ENCODE results near the gene GPC5.
"Not testable (repeated sequence)": the region's sequence is repeated elsewhere in the genome, so short reads cannot be mapped to it uniquely, and the experiment has no call there.

Gene GPC5

DNA sequence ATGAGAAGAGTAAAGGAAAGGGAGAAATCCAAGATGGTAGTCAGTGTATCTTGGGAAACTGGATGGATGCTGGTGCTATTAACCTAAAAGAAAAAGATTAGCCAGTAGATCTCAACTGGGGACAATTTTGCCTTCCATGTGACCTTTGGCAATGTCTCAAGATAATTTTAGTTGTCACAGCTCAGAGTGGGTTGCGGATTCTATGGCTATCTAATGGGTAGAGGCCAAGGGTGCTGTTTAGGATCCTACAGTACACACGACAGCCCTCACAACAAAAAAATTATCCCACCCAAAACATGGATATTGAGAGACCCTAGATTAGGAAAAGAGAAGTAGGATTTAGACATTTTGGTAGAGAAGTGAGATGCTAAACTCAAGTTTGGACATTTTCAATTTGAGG is 258.9 kb downstream of the GPC5 start:
- DNase-seq (ENCODE audit: low read depth) = no peak

DNA sequence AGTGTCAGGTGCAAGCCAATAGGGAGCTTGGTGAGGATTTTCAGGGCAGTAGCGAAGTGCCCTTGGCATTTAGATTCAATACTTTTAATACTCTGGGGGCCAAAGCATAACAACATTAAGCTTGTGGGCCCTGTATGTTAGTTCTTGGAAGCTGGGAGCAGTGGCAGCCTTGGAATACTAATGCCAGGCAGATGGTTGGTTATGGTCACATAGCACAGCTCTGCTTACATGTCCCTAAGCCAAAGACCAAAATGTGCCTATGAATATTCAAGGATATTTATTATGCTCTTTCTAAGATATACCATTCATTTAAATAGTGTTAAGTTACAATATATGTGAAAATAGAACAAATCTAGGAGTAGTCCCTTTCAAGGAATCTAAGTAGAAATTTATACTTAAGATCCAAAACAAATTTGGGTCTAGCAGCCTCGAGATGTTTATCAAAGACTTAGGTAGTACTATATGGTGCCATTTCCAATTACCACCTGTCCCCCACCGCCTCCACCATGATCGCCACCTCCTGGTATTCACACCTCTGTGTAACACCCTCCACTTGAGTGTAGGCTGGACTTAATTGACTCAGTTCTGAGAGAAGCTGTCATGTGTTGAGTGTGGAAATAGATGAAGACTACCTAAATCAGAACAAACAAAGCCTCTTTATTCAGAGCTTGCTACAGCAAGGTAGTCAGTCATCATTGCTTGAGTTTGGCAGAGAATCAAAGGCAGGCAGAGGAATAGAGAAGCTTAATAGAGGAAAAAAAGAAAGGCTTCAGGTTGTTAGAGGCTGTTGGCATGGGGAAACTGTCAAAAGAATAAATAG is 261.0 kb downstream of the GPC5 start:
- DNase-seq (ENCODE audit: low read depth) = no peak

DNA sequence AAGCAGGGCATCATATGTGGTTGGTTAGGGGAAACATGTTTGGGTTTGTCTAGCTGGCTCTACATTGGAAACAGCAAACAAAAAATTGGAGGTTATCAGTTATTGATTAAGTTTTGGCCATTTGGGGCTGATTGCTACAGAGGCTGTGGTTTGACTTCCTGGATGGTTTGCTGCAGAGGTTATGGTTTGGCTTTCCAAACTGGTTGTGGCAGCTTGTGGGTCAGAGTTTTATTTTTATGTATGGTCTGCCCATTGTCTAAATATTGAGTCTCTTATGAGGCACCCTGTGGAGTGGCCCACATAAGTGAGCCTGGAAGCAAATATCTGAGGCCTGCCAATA is 261.6 kb downstream of the GPC5 start:
- no peak for DNase-seq (ENCODE audit: low read depth)

DNA sequence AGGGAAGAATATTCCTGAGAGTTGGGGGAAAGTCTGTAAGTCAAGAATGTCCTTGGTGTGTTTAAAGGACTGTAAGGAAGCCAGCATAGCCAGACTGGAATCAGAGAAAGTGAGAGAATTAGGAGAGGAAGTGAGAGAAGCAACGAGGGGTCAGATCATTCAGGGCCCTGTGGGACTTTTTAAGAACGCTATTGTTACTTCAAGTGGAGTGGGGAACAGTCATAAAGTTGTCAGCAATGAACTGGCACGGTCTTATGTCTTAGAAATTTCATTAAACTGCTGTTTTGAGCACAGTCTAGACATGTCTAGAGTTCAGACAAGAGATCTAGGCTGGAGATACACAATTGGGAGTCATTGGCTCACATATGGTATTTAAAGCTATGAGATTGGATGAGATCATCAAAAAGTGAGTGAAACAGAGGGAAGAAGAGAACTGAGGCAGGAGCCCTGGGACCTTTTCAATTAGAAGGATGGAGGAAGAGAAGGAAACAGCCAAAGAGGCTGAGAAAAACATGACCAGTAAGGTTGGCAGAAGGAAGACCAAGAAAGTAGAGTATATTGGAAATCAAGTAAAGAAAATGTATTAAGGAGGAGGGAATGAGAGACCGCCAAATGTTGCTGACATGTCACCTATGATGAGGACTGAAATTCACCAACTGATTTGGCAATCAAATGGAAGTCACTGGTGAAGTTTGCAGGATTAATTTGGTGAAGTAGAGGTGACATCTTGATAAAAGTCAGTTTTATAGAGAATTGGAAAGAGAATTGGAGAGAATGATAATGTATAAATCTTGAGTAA is 263.5 kb downstream of the GPC5 start:
- no peak for DNase-seq (ENCODE audit: low read depth)

DNA sequence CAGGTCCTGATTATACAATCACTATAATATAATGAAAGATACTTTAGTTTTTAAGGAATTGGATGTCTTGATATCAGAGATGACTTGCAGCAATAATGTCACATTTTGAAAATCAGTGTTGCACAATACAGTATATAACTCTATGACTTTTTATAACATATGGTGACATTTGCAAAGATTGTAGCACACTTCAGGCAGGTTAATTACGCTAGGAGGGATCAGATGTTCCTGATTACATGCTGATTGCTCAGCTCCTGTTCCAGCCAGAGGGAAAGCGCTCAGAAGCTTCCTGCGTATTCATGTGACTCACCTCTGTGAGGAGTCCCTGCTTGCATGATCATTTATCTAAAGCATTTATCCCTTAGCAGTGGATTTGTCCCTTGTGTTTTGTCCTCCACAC is 265.6 kb downstream of the GPC5 start:
- DNase-seq (ENCODE audit: low read depth) = no peak

DNA sequence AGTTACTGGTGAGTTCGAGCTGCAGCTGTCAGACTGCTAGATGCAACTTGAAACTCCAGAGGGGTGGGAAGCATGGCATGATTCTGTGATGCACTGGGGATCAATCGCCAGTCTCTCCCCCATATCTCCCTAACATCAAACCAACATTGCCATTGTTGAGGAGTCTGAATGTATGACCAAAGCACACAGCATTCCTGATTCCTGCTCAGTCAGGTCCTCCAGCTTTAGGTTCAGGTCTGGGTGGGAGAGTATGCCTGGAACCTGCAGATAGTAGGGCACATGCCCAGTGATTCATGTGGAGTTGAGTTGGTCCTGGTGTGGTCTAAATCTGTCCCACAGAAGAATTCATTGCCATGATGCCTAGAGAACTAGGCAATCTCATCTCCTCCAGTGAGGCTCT is 269.1 kb downstream of the GPC5 start:
- no peak for DNase-seq (ENCODE audit: low read depth)

DNA sequence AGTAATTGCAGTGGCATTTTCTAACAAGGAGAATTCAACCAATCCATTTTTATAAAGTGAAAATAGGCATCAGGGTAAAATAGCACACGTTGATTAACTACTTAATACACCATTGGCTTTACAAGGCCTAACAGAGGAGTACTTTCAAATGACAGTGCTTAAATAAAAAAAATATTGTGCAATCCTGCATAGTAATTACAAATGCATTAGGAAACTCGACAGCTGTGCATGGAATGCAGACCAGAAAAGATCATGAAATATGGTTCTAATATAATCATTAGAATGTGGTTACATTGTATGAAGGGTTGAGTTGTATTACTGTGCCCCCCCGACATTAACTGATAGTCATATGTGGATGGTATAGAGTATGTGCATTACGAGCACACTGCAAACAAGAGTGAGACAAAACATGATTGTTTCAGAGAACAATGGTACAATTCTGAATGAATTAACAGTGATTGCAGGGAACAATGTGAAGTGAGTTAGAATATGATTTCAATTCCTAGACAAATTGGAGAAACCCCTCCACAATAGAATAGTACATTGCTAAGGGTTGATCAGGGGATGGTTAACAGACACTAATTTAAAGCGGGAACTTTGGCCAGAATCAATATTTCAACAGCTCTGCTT is 270.6 kb downstream of the GPC5 start:
- no peak for DNase-seq (ENCODE audit: low read depth)

DNA sequence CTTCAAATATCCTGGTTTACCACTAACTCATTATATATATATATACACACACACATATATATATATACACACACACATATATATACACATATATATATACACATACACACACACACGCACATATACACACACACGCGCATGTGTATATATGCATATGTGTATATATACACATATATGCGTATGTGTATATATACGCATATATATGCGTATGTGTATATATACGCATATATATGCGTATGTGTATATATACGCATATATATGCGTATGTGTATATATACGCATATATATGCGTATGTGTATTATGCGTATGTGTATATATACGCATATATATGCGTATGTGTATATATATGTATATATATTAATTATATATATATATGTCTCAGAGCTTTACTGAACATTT is 275.9 kb downstream of the GPC5 start:
- DNase-seq (ENCODE audit: low read depth) = not testable (repeated sequence)

DNA sequence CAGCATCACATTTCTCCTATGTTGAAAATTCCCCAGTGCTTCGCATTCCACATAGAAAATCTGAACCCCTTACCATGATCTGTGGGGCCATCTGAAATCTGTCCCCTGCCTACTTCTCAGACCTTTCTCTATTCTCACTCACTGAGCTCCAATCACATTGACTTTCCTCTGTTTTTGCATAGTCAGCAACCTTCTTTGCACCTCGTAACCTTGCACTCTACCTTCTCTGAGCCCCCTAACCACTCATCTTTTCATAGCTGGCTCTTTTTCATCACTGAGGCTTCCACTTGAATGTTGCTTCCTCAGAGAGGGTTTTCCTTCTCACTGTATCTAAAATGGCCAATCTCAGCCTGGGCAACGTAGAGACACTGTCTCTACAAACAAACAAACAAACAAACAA is 286.3 kb downstream of the GPC5 start:
- DNase-seq (ENCODE audit: low read depth) = no peak

DNA sequence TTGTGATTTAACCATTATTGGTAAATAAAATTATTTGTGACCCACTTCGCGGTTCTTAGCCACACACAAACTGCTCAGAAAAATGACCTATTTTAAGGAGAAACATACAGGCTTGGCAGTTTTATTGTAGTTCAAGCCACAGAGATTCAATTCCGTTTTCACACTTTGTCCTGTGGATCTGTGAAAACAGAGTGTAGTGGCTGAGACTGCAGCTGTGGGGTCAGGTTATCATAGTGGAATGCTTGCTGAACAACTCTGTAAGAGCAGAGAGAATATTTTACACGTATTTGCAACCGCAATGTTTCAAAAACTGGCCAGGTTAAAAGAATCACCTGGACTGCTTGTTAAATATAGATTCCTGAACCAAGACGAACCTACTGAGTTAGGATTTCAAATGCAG is 292.5 kb downstream of the GPC5 start:
- DNase-seq (ENCODE audit: low read depth) = no peak

DNA sequence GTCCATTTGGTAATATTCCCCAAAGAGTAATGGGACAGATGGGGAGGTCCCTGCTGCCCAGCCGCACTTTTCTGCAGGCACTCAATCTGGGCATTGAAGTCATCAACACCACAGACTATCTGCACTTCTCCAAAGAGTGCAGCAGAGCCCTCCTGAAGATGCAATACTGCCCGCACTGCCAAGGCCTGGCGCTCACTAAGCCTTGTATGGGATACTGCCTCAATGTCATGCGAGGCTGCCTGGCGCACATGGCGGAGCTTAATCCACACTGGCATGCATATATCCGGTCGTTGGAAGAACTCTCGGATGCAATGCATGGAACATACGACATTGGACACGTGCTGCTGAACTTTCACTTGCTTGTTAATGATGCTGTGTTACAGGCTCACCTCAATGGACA is 295.0 kb downstream of the GPC5 start:
- DNase-seq (ENCODE audit: low read depth) = no peak

DNA sequence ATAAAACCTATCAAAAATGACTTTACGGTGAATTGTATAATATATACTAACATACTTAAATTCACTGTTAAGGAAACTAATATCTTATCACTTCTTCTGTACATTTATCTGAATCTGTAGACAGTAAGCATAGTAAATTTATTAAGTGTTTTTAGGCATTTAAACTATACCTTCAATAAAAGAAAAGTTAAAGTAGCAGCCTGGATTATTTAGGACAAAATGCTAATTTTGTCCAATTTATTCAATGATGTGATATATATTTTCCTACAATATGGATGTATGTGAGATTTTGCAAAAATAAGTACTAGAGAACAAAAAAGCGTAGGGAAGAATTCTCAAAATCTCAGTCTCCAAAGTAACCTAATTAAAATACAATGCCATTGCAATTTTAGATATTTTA is 299.9 kb downstream of the GPC5 start:
- DNase-seq (ENCODE audit: low read depth) = no peak

DNA sequence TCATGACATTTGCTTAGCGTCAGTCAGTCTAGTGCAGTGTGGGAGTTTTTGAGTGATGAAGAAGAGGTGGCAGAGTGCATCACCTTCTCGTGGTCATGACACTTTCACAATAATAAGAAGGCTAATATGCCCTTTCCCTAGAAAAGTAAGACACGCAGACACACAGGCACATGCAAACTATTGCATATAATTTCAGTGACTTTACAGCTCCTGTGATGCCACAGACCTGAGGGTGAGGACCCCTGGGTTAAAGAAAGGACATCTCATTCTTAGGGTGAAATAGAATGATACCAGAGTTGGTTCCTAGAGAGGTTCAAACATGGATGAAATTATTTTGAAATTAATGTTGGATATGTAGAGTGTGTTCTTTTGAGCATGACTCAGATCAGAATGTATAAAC is 300.3 kb downstream of the GPC5 start:
- no peak for DNase-seq (ENCODE audit: low read depth)

DNA sequence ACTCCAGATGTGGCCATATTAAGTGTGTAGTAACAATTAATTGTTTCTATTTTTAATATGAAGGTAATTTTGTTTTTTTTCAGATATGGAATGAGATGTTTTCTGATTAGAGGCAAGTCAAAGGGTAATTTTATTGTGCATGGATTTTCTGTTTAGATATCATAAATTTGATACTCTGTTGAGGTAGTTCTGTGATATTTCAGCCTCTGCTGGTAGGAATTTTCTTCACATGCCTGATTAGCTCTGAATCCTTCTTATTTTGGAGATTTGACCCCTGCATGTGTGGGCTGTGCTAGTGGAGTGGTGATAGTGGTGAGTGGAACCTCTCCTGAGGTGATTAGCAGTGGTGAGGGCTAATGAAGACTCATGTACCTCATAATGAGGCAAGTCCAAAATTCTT is 301.4 kb downstream of the GPC5 start:
- no peak for DNase-seq (ENCODE audit: low read depth)

DNA sequence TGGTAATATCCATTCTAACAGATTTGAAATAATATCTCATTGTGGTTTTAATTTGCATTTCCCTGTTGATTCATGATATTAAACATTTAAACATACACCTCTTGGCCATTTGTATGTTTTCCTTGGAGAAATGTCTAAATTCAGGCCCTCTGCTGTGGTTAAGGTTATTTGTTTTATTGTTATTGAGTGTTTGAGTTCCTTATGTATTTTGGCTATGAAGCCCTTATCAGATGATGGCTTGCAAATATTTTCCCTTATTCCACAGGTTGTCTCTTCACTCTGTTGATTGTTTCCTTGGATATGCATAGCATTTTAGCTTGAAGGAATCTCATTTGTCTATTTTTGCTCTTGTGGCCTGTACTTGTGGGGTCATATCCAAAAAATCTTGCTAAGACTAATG is 303.6 kb downstream of the GPC5 start:
- no peak for DNase-seq (ENCODE audit: low read depth)

DNA sequence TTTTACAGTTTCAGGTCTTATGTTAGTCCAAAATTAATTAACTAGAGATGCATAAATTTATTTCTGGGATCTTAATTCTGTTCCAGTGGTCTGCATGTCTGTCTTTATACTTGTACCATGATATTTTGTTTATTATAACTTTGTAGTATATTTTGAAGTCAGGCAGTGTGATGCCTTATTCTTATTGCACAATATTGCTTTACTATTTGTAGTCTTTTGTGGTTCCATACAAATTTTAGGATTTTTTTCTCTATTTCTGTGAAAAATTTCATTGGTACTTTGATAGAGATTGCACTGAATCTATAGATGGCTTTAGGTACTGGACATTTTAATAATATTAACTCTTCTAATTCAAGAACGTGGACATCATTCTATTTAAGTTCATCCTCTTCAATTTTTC is 304.0 kb downstream of the GPC5 start:
- no peak for DNase-seq (ENCODE audit: low read depth)

DNA sequence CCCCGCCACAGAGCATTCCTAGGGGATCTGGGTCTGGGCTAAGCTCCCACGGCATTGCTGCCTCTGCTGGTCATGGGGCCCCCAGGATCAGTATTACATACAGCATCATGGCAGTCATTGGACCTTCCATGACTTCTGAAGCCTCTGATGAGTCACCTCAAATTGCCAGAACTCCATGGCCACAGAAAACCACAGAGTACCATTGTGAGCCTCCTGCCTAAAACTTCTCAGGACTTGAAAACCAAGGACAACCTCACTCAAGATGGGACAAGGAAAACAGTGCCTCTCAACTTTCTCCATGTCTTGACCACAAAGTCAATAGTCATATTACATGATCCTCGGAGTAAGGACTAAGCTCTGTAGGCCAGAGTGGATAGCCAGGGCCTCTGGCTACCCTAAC is 306.0 kb downstream of the GPC5 start:
- DNase-seq (ENCODE audit: low read depth) = no peak

DNA sequence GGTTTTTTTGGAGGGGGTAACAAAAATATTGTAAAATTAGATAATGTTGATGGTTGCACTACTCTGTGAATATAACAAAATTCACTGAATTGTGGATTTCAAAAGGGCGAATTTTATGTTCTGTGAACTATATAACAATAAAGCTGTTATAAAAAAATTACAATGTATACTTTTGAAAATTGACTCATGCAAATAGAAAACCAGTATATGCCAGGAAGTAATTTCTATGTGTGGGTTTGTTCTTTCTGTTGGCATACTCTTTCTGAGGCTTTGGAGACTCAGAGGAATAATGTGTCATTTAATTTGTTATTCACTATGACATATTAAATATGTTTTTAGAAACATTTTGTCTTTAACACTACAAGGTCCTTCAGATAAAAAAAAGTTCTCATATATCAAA is 310.1 kb downstream of the GPC5 start:
- no peak for DNase-seq (ENCODE audit: low read depth)

DNA sequence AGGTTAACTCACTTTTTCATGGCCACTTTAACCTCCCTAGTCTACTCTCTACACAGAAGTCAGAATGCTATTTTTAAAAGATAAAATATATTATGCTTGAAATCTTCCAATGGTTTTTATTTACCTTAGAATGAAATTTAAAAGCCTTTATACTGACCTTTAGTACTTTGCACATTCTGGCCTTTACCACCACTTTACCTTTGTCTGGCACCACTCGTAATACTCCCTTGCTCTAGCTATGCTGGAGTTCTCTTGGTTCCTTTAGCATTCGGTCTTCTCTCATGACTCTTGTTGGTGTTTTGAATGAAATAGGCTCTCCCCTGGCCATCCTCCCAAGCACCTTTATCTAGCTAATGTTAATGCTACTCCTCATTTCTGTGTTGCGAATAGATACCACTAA is 310.8 kb downstream of the GPC5 start:
- DNase-seq (ENCODE audit: low read depth) = no peak

DNA sequence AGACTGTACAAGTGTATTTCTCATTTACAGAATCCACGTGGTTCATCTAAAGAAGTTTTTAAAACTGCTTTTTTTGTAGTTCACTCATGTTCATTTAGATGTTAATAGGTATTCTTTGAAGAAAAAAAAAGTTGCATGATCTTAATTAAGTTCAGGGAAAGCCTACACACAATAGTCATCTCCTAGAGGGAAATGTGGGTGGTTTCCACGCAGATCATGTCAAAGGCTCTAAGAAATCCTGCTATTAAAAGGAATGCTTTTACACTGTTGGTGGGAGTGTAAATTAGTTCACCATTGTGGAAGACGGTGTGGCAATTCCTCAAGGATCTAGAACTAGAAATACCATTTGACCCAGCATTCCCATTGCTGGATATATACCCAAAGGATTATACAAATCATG is 312.3 kb downstream of the GPC5 start:
- DNase-seq (ENCODE audit: low read depth) = no peak

DNA sequence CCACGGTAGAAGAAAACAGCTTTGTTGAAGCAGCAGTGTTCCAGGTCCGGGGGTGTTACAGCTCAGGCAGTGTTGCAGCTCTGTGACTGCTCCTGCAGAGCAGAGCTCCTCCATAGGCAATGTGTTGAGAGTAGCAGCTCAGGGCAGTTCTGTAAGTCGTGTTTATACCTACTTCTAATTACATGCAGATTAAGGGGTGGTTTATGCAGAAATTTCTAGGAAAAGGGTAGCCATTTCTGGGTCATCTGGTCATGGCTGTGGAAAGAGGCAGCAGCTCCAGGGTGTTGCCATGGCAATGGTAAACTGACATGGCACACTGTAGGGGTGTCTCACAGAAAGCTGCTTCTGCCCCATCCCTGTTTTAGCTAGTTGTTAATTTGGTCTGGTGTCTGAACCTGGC is 316.4 kb downstream of the GPC5 start:
- DNase-seq (ENCODE audit: low read depth) = no peak

DNA sequence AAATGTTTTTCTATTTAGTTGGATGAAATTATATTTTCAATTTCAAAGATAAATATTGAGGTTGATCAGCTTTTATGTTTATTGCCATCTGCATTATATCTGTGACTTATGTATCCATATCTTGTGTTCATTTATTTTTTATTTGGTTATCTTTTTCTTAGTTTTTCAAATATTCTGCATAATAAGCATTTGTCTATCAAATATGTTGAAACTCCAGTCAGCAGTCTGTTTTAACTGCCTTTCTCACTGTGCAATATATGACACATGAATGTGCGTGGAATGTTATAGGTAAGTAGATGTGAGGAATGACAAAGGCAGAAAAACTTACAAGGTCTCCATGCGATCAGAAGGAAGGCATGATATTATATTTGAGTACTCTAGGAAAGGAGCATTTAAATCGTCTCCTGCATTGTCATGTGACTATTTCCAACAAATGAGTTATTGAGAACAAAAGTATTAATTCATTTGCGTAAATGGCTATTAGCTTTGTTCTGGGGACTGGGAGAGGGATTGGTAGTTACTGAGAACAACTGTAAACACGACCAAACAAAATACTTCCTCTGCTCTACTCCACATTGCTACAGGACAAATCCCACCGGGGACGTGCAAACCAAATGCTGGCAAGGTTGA is 318.1 kb downstream of the GPC5 start:
- no peak for DNase-seq (ENCODE audit: low read depth)

DNA sequence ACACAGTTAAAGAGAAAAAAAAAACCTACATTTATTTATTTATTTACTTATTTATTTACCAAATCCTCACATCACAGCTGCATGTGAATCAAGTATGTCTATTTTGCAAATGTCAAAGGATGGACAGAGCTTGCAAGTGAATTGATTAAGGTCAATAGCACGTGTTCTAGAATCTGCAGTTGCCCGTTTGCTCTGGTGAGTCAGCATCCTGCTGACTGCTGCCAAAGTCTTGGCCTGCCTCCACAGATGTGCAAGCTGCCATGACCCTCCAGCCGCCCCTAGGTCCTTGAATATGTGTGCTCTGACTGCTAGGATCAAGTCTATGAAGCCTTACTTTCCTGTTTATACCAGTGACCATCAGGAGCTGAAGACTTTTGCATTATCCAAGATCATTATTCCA is 320.6 kb downstream of the GPC5 start:
- no peak for DNase-seq (ENCODE audit: low read depth)

All from stimulated activated CD8-positive, alpha-beta memory T cell treated with anti-CD3 and anti-CD28 coated beads, Interleukin-7, amount 100 ng/mL, for 24 hours (primary cell).